Neuronal stem cell (in vitro differentiated cells): ENCODE data around the gene FLNC.

ENCODE experiments used
- DNase-seq: peaks from one replicate; pipeline ENCODE4 v3.0.0-alpha.2; 2013; ENCODE audit warnings: low spot score
- H2AFZ ChIP-seq: one replicate; pipeline ENCODE4 v1.6.1; 2013; ENCODE audit warnings: mild to moderate bottlenecking, low read length, inconsistent platforms
- H2AK5ac ChIP-seq: 2 replicates; pipeline ENCODE4 v1.6.1; 2013; ENCODE audit warnings: low read depth, mild to moderate bottlenecking, inconsistent platforms, low read length, moderate library complexity, mixed read lengths
- H2BK120ac ChIP-seq: 2 replicates; pipeline ENCODE4 v1.6.1; 2013; ENCODE audit warnings: low read depth, mild to moderate bottlenecking, inconsistent platforms, low read length, moderate library complexity, mixed read lengths
- H2BK12ac ChIP-seq: one replicate; pipeline ENCODE4 v1.6.1; 2013; ENCODE audit warnings: low read length, inconsistent platforms
- H2BK15ac ChIP-seq: 2 replicates; pipeline ENCODE4 v1.6.1; 2013; ENCODE audit warnings: mild to moderate bottlenecking, low read length, inconsistent platforms, mixed read lengths
- H2BK5ac ChIP-seq: one replicate; pipeline ENCODE4 v1.6.1; 2013; ENCODE audit warnings: inconsistent platforms, mild to moderate bottlenecking, low read length, moderate library complexity
- H3K14ac ChIP-seq: one replicate; pipeline ENCODE4 v1.6.1; 2013; ENCODE audit warnings: low read length, inconsistent platforms
- H3K18ac ChIP-seq: 2 replicates; pipeline ENCODE4 v1.6.1; 2013; ENCODE audit warnings: low read length, inconsistent platforms
- H3K23ac ChIP-seq: 2 replicates; pipeline ENCODE4 v1.6.1; 2013; ENCODE audit warnings: low read depth, mild to moderate bottlenecking, mixed read lengths, low read length, inconsistent platforms; ENCODE audit not compliant: poor library complexity
- H3K27ac ChIP-seq: replicated peaks from 3 replicates; pipeline ENCODE4 v1.5.1; 2013; ENCODE audit warnings: low read length, inconsistent platforms
- H3K27me3 ChIP-seq, 3 experiments: 2 replicates each; pipeline ENCODE4 v1.6.1; 2013; ENCODE audit warnings: low read length in 3 of 3, mild to moderate bottlenecking in 2 of 3, inconsistent platforms in 1 of 3, low read depth in 1 of 3, mixed read lengths in 1 of 3, moderate library complexity in 1 of 3; ENCODE audit not compliant: control insufficient read depth in 3 of 3, insufficient read depth in 3 of 3
- H3K36me3 ChIP-seq, 2 donors: replicated peaks in 1 of 2; 2 replicates each; pipeline ENCODE4 v1.6.1; 2013; ENCODE audit warnings: low read length in 2 of 2; ENCODE audit not compliant: control insufficient read depth in 2 of 2, insufficient read depth in 2 of 2
- H3K4ac ChIP-seq: 2 replicates; pipeline ENCODE4 v1.6.1; 2013; ENCODE audit warnings: inconsistent platforms, mild to moderate bottlenecking, low read length, moderate library complexity
- H3K4me1 ChIP-seq, 2 donors: 1 replicate in 1 of 2; 2 replicates in 1 of 2; pipeline ENCODE4 v1.6.1; 2013; ENCODE audit warnings: low read length in 2 of 2, low read depth in 1 of 2; ENCODE audit not compliant: control insufficient read depth in 2 of 2, insufficient read depth in 1 of 2
- H3K4me2 ChIP-seq: one replicate; pipeline ENCODE4 v1.6.1; 2013; ENCODE audit warnings: mild to moderate bottlenecking, low read length, inconsistent platforms; ENCODE audit not compliant: insufficient read depth, poor library complexity, severe bottlenecking
- H3K4me3 ChIP-seq, 2 donors: 2 replicates each; pipeline ENCODE4 v1.5.1; 2013; ENCODE audit warnings: low read length in 2 of 2, mild to moderate bottlenecking in 2 of 2, inconsistent platforms in 1 of 2, moderate library complexity in 1 of 2
- H3K79me1 ChIP-seq: one replicate; pipeline ENCODE4 v1.6.1; 2013; ENCODE audit warnings: low read depth, mild to moderate bottlenecking, inconsistent platforms, low read length, moderate library complexity
- H3K9ac ChIP-seq: one replicate; pipeline ENCODE4 v1.6.1; 2013; ENCODE audit warnings: mild to moderate bottlenecking, low read depth, low read length, inconsistent platforms; ENCODE audit not compliant: poor library complexity
- H3K9me3 ChIP-seq, 2 donors: replicated peaks in 1 of 2; 2 replicates each; pipeline versions ENCODE3 to v1.6.1; 2013; ENCODE audit warnings: low read length in 2 of 2, mild to moderate bottlenecking in 2 of 2, inconsistent platforms in 1 of 2, low read depth in 1 of 2, mixed read lengths in 1 of 2, moderate library complexity in 1 of 2; ENCODE audit not compliant: control insufficient read depth in 2 of 2, insufficient read depth in 1 of 2
- H4K8ac ChIP-seq: one replicate; pipeline ENCODE4 v1.6.1; 2013; ENCODE audit warnings: low read depth, mild to moderate bottlenecking, inconsistent platforms, low read length, moderate library complexity
- H4K91ac ChIP-seq: one replicate; pipeline ENCODE4 v1.6.1; 2013; ENCODE audit warnings: low read length, low read depth, mild to moderate bottlenecking, inconsistent platforms; ENCODE audit not compliant: poor library complexity
- WGBS, 2 donors: extraction: QIAGEN DNeasy Blood & Tissue Kit; methylation state at CpG; one replicate each; pipeline ENCODE4 v1.1.7; 2013; ENCODE audit warnings: missing lambda C conversion rate in 2 of 2, mixed read lengths in 1 of 2; ENCODE audit not compliant: insufficient read length in 2 of 2, insufficient replicate concordance in 1 of 2; ENCODE audit errors: extremely low coverage in 2 of 2; 5-methylcytosine and 5-hydroxymethylcytosine counted together

Gene FLNC

DNA sequence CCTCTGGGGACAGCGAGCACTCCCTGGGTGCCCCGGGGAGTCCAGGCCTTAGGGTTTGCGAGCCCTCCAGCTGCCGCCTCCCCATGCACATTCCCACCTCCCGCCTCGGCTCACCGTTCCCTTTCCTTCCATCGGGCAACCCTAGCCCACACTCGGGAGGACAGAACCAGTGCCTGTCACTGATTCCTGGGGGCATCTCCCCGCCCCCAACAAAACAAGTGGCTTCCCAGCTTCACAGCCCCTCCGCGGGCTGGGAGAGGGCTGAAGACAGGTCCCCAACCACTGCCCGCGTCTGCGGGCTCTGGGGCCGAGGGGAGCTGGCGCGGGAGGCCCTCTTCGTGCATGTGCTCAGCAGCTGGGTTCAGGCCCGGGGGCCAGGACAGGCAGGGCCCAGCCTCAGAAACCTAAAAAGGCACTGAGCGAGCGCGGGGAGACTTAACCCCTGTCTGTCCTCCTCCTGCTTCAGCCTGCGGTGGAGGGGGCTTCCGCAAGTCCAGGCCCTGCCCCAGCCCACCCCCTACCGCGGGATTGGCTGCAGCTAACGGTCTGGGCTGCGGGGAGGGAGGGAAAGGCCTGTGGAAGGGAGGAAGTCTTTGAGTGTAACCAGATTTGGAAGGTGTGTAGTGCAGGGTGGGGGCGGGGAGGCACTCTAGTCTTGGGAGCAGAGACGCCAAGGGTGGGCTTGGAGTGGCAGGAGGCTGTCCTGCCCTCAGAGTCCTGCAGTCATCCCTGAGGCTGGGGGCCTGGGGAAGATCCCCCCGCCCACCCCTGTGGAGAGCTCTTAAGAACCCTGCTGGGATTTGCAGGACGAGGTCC is 1.2 kb downstream of the FLNC start:
- Histone ChIP-seq H3K4me2 (peak overlapping the region; percentile 85), H3K4me1 (peaks cover 38 to 46% of the 10 kb centered on the region in 2 donors), H3K79me1 (peaks cover 7% of the 10 kb centered on the region), H4K8ac (no peak overlapping the region), H3K27me3 (no peaks in the 10 kb centered on the region), H3K27ac (peak overlapping the region; percentile 90), H2BK120ac (peak overlapping the region; percentile 95), H3K23ac (peak overlapping the region; percentile 90), H2BK5ac (peak overlapping the region; percentile 98), H2BK15ac (peak overlapping the region; percentile 69), H3K9ac (peak overlapping the region; percentile 91), H3K4ac (peak overlapping the region; percentile 72), H2BK12ac (peak overlapping the region; percentile 63), H3K4me3 (peak overlapping the region; percentile 29 to 82), H3K14ac (peak overlapping the region; percentile 85), H2AK5ac (peak overlapping the region; percentile 89), H2AFZ (peak overlapping the region; percentile 92), H3K9me3 (no peaks in the 10 kb centered on the region), H4K91ac (no peak overlapping the region), H3K36me3 (peaks cover 0 to 14% of the 10 kb centered on the region in 2 donors), H3K18ac (peak overlapping the region; percentile 99)
- WGBS, 2 donors = no CpG with 5 or more reads among the region's 33 CpGs
- peak; percentile 72 for DNase-seq

DNA sequence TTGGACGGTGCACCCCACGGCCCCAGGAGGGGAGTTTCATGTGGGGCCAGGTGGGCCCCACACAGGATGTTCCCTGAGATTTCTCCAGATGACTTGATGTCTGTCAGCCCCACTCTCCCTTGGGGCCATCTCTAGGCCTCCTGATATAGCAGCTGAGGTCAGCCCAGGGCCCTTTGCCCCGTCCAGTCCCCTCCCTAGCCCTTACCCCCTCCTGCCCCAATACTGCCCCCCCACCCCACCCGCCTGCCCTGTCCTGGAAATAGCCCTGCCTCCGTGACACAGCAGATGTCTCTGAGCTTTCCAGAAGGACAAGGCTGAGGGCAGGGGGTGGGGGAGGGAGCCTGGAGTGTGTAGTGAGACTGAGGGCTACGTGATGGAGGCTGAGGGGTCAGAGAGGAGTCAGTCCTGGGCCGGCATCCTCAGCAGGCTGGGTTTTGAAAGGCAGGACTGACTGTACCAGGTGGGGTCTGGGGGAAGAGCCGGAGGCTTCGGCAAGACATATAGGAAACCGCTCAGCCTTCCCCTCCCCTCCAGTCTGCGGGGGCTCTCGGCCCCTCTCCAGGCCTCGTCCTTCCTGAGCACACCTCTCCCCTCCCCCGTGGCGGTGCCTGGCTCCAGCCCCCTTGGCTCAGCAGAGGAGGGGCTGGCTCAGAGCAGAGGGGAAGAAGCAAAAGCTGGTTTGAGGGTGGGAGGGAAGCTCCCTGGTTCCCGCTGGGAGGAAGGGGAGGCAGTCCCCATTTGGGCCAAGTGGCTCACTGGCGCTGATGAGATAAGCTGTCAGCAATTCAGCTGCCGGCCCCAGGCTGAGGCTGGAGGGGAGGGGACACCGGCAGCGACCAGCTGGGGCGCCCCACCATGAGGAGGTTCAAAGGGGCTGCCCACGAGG is 2.0 kb downstream of the FLNC start:
- Histone ChIP-seq H3K4me1 (peaks cover 37 to 46% of the 10 kb centered on the region in 2 donors), H3K9ac (peak overlapping the region; percentile 88), H2BK5ac (peak overlapping the region; percentile 98), H3K4ac (no peak overlapping the region), H3K4me3 (peak overlapping the region; percentile 46 to 82), H4K91ac (no peak overlapping the region), H3K27me3 (no peaks in the 10 kb centered on the region), H3K14ac (no peak overlapping the region), H3K4me2 (peak overlapping the region; percentile 85), H2BK12ac (peak overlapping the region; percentile 52), H2AK5ac (peak overlapping the region; percentile 89), H2AFZ (peak overlapping the region; percentile 92), H3K23ac (peak overlapping the region; percentile 90), H3K79me1 (peaks cover 10% of the 10 kb centered on the region), H3K36me3 (peaks cover 0 to 19% of the 10 kb centered on the region in 2 donors), H3K9me3 (no peaks in the 10 kb centered on the region), H3K18ac (peak overlapping the region; percentile 95), H3K27ac (peak overlapping the region; percentile 90), H4K8ac (no peak overlapping the region), H2BK120ac (peak overlapping the region; percentile 95), H2BK15ac (peak overlapping the region; percentile 69)
- no CpG with 5 or more reads among the region's 22 CpGs for WGBS, 2 donors
- peak; percentile 75 for DNase-seq

DNA sequence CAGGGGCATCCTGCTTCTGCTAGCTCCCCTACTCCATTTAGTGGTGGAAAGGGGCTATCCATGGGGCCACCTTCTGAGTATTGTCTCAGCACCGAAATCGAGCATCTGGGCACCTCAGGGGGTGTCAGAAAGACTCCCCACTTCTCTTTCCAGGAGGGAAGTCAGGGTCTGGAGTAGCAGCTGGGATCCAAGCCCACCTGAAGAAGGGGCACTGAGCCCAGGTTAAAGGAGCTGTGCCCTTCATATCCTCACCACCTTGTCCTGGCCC is 2.6 kb downstream of the FLNC start:
- H2BK5ac ChIP-seq = peak overlapping the region; percentile 98
- peak overlapping the region; percentile 46 to 79 for H3K4me3 ChIP-seq
- H3K9me3 ChIP-seq = no peaks in the 10 kb centered on the region
- DNase-seq = no peak
- no peaks in the 10 kb centered on the region for H3K27me3 ChIP-seq
- H3K18ac ChIP-seq = peak overlapping the region; percentile 95
- no peak overlapping the region for H4K91ac ChIP-seq
- peak overlapping the region; percentile 92 for H2AFZ ChIP-seq
- peaks cover 10% of the 10 kb centered on the region for H3K79me1 ChIP-seq
- H3K36me3 ChIP-seq = peaks cover 0 to 25% of the 10 kb centered on the region in 2 donors
- no peak overlapping the region for H4K8ac ChIP-seq
- WGBS, 2 donors = no CpG with 5 or more reads among the region's 2 CpGs
- H3K27ac ChIP-seq = peak overlapping the region; percentile 90
- H2BK120ac ChIP-seq = no peak overlapping the region
- H2AK5ac ChIP-seq = peak overlapping the region; percentile 89
- no peak overlapping the region for H3K14ac ChIP-seq
- peak overlapping the region; percentile 69 for H2BK15ac ChIP-seq
- peak overlapping the region; percentile 87 for H3K9ac ChIP-seq
- no peak overlapping the region for H3K4ac ChIP-seq
- peak overlapping the region; percentile 85 for H3K4me2 ChIP-seq
- H3K4me1 ChIP-seq = peaks cover 33 to 41% of the 10 kb centered on the region in 2 donors
- peak overlapping the region; percentile 23 for H2BK12ac ChIP-seq
- H3K23ac ChIP-seq = peak overlapping the region; percentile 90
